HAP-1 (cell line): ENCODE measurements around the gene RBM18.

Source experiments
- DNase-seq, 2 experiments: peaks; one replicate each; pipeline ENCODE4 v3.0.0-alpha.2; 2016 to 2020; ENCODE audit warnings: low spot score in 2 of 2
- H3K27me3 ChIP-seq: fragments of 250-450 bp; sonication (Bioruptor Pico); 2 replicates; pipeline ENCODE4 v1.5.1; 2020; ENCODE audit warnings: low read depth, mild to moderate bottlenecking, moderate library complexity
- H3K36me3 ChIP-seq: fragments of 250-450 bp; sonication (Bioruptor Pico); replicated peaks from 2 replicates; pipeline ENCODE4 v1.5.1; 2020; ENCODE audit warnings: mild to moderate bottlenecking
- H3K4me1 ChIP-seq: fragments of 250-450 bp; sonication (Bioruptor Pico); 2 replicates; pipeline ENCODE4 v1.5.1; 2020; ENCODE audit warnings: mild to moderate bottlenecking
- H3K4me3 ChIP-seq: fragments of 250-450 bp; sonication (Bioruptor Pico); 2 replicates; pipeline ENCODE4 v1.5.1; 2020; ENCODE audit warnings: mild to moderate bottlenecking, moderate library complexity
- H3K9me3 ChIP-seq: fragments of 250-450 bp; sonication (Bioruptor Pico); 2 replicates; pipeline ENCODE4 v1.5.1; 2020; ENCODE audit warnings: mild to moderate bottlenecking, moderate library complexity
- in situ Hi-C: fragments of 300-500 bp; cut with MboI; formaldehyde crosslinking; loops from 3 replicates; pipeline ENCODE4 v1.14.3; 2020; ENCODE audit warnings: low sequenced_read_pairs, inconsistent platforms, mixed read lengths

Gene RBM18

GRCh38 chr9:122264360-122265148 lies at the start of gene RBM18, which contains the start of gene MRRF:
Gene RBM18 (minus strand): TSS chr9:122264840. CDS start chr9:122261492, 3,348 bp downstream.
Gene MRRF (plus strand): TSS chr9:122264882. CDS start chr9:122270892, 6,010 bp downstream.
- peak; percentile 79 to 91 for DNase-seq
- Histone ChIP-seq H3K27me3 (no peaks in the 10 kb centered on the region), H3K4me1 (peaks cover 22% of the 10 kb centered on the region), H3K9me3 (no peaks in the 10 kb centered on the region), H3K36me3 (peaks cover 27% of the 10 kb centered on the region), H3K4me3 (peak within 1 kb of the TSS; percentile 77)
- in situ Hi-C loops = no loop called here

- no peaks in the 10 kb centered on the region for H3K27me3 ChIP-seq
- in situ Hi-C loops = no loop called here
- no peaks in the 10 kb centered on the region for H3K9me3 ChIP-seq
- DNase-seq = no peak
- no peaks in the 10 kb centered on the region for H3K4me1 ChIP-seq
- peaks cover 48% of the 10 kb centered on the region for H3K36me3 ChIP-seq
- no peak overlapping the region for H3K4me3 ChIP-seq
These were observed 49.5 kb upstream of the RBM18 start for GRCh38 chr9:122314165-122314564.

- Histone ChIP-seq H3K9me3 (no peaks in the 10 kb centered on the region), H3K4me1 (peaks cover 12% of the 10 kb centered on the region), H3K4me3 (no peak overlapping the region), H3K27me3 (no peaks in the 10 kb centered on the region), H3K36me3 (peaks cover 51% of the 10 kb centered on the region)
- DNase-seq = no peak
- in situ Hi-C loops = no loop called here
These were observed 45.2 kb upstream of the RBM18 start for GRCh38 chr9:122309861-122310260.

- DNase-seq = no peak
- no peaks in the 10 kb centered on the region for H3K27me3 ChIP-seq
- peaks cover 13% of the 10 kb centered on the region for H3K4me1 ChIP-seq
- no peaks in the 10 kb centered on the region for H3K9me3 ChIP-seq
- in situ Hi-C loops = no loop called here
- H3K36me3 ChIP-seq = peaks cover 42% of the 10 kb centered on the region
- H3K4me3 ChIP-seq = no peak overlapping the region
These were observed 43.3 kb upstream of the RBM18 start for GRCh38 chr9:122307925-122308324.

GRCh38 chr9:122307061-122307460 lies 42.4 kb upstream of the RBM18 start:
- no peak for DNase-seq
- Histone ChIP-seq H3K9me3 (no peaks in the 10 kb centered on the region), H3K4me1 (peaks cover 21% of the 10 kb centered on the region), H3K4me3 (no peak overlapping the region), H3K27me3 (no peaks in the 10 kb centered on the region), H3K36me3 (peaks cover 37% of the 10 kb centered on the region)
- in situ Hi-C loops = no loop called here

GRCh38 chr9:122302237-122303093 lies 37.8 kb upstream of the RBM18 start:
- peaks cover 28% of the 10 kb centered on the region for H3K36me3 ChIP-seq
- peaks cover 27% of the 10 kb centered on the region for H3K4me1 ChIP-seq
- in situ Hi-C loops = no loop called here
- no peak overlapping the region for H3K4me3 ChIP-seq
- H3K27me3 ChIP-seq = no peaks in the 10 kb centered on the region
- DNase-seq = peak in 1 of 2 experiments; percentile 55
- no peaks in the 10 kb centered on the region for H3K9me3 ChIP-seq

- Histone ChIP-seq H3K4me1 (peaks cover 20% of the 10 kb centered on the region), H3K4me3 (no peak overlapping the region), H3K27me3 (no peaks in the 10 kb centered on the region), H3K36me3 (peaks cover 37% of the 10 kb centered on the region), H3K9me3 (no peaks in the 10 kb centered on the region)
- no peak for DNase-seq
- in situ Hi-C loops = no loop called here
These were observed 32.9 kb upstream of the RBM18 start for GRCh38 chr9:122297512-122297911.

GRCh38 chr9:122294531-122294930 lies 29.9 kb upstream of the RBM18 start:
- in situ Hi-C loops = no loop called here

GRCh38 chr9:122291458-122291857 lies 26.8 kb upstream of the RBM18 start:
- Histone ChIP-seq H3K27me3 (no peaks in the 10 kb centered on the region), H3K9me3 (no peaks in the 10 kb centered on the region), H3K36me3 (peaks cover 79% of the 10 kb centered on the region), H3K4me1 (peaks cover 7% of the 10 kb centered on the region), H3K4me3 (no peak overlapping the region)
- DNase-seq = no peak
- in situ Hi-C loops = no loop called here

More at GRCh38 chr9:122294531-122294930, 29.9 kb upstream of the RBM18 start:
- peaks cover 7% of the 10 kb centered on the region for H3K4me1 ChIP-seq
- no peak for DNase-seq
- peaks cover 60% of the 10 kb centered on the region for H3K36me3 ChIP-seq
- H3K4me3 ChIP-seq = no peak overlapping the region
- H3K9me3 ChIP-seq = no peaks in the 10 kb centered on the region
- no peaks in the 10 kb centered on the region for H3K27me3 ChIP-seq

- in situ Hi-C loops = no loop called here
- Histone ChIP-seq H3K9me3 (no peaks in the 10 kb centered on the region), H3K36me3 (peaks cover 80% of the 10 kb centered on the region), H3K4me3 (no peak overlapping the region), H3K27me3 (no peaks in the 10 kb centered on the region), H3K4me1 (no peaks in the 10 kb centered on the region)
- DNase-seq = no peak
These were observed 22.6 kb upstream of the RBM18 start for GRCh38 chr9:122287214-122287720.

GRCh38 chr9:122286764-122287163 lies 22.1 kb upstream of the RBM18 start:
- no peaks in the 10 kb centered on the region for H3K27me3 ChIP-seq
- in situ Hi-C loops = no loop called here
- H3K4me3 ChIP-seq = no peak overlapping the region
- no peak for DNase-seq
- no peaks in the 10 kb centered on the region for H3K9me3 ChIP-seq
- no peaks in the 10 kb centered on the region for H3K4me1 ChIP-seq
- peaks cover 80% of the 10 kb centered on the region for H3K36me3 ChIP-seq

- no peaks in the 10 kb centered on the region for H3K27me3 ChIP-seq
- H3K36me3 ChIP-seq = peaks cover 56% of the 10 kb centered on the region
- H3K4me3 ChIP-seq = no peak overlapping the region
- H3K9me3 ChIP-seq = no peaks in the 10 kb centered on the region; the same call in 1 of the 2 replicates
- DNase-seq = no peak
- H3K4me1 ChIP-seq = no peaks in the 10 kb centered on the region
- in situ Hi-C loops = no loop called here
These were observed 16.7 kb upstream of the RBM18 start for GRCh38 chr9:122281368-122281767.

- DNase-seq = no peak
These were observed 12.8 kb upstream of the RBM18 start for GRCh38 chr9:122277285-122277897.

More at GRCh38 chr9:122277285-122277897, 12.8 kb upstream of the RBM18 start:
- Histone ChIP-seq H3K9me3 (peaks cover 3% of the 10 kb centered on the region), H3K27me3 (no peaks in the 10 kb centered on the region), H3K4me1 (no peaks in the 10 kb centered on the region), H3K4me3 (no peak overlapping the region), H3K36me3 (peaks cover 47% of the 10 kb centered on the region)
- in situ Hi-C loops = no loop called here
